ENCODE measurements around the gene ACTR5. TPM values are rescaled to one million over a fixed set of nuclear protein-coding genes. Genes with fewer than 3 reads are reported as not detected.
A peak's percentile ranks its signal among the peaks of the same experiment; 100 is the strongest.

ACTR5 gene
- total and polyA plus RNA-seq, 2 donors (not counting 1 experiment from before 2014, with no cell fraction given) = 4.4 to 5.9 TPM

GRCh38 chr20:38762174-38762573, 13.9 kb downstream of the ACTR5 start:
- H3K9ac ChIP-seq (ENCODE audit: insufficient read depth, low read length) = no peak overlapping the region
- no peak for DNase-seq (ENCODE audit: low read depth in 2 of 2)
- no peak overlapping the region for H2AFZ ChIP-seq (ENCODE audit: low read length)
- H3K4me3 ChIP-seq (replicated peaks in 1 of 4; ENCODE audit: control extremely low read depth in 1 of 4, insufficient read depth in 1 of 4, low read depth in 3 of 4, low read length in 4 of 4) = no peak overlapping the region
- no peaks in the 10 kb centered on the region for H3K27me3 ChIP-seq (ENCODE audit: control insufficient read depth, insufficient read depth, low read length)
- H3K36me3 ChIP-seq (ENCODE audit: control insufficient read depth, insufficient read depth, low read length) = peaks cover 1% of the 10 kb centered on the region
- H4K20me1 ChIP-seq (ENCODE audit: control insufficient read depth, extremely low read depth, insufficient read depth, low read length) = no peaks in the 10 kb centered on the region
- H3K4me2 ChIP-seq (ENCODE audit: extremely low read depth, insufficient read depth, low read length) = no peak overlapping the region
- H3K79me2 ChIP-seq (ENCODE audit: control insufficient read depth, insufficient read depth, low read length) = no peaks in the 10 kb centered on the region
- H3K9me3 ChIP-seq (ENCODE audit: control insufficient read depth, insufficient read depth, low read depth, low read length) = no peaks in the 10 kb centered on the region
- H3K4me1 ChIP-seq (ENCODE audit: control insufficient read depth, extremely low read depth, insufficient read depth, low read length) = no peaks in the 10 kb centered on the region
- no peak overlapping the region for H3K27ac ChIP-seq (ENCODE audit: insufficient read depth, low read length)
- no peak for TF ChIP-seq CTCF (conservative IDR thresholded peaks at IDR 0.05 in 1 of 2, IDR thresholded peaks at IDR 0.05 in 1 of 2; ENCODE audit: low read depth in 1 of 2, low read length in 2 of 2)
- TF ChIP-seq EZH2 (IDR thresholded peaks at IDR 0.05; ENCODE audit: low read length, missing control alignments) = no peak

GRCh38 chr20:38763616-38764015, 15.4 kb downstream of the ACTR5 start:
- Histone ChIP-seq H3K4me2 (ENCODE audit: extremely low read depth, insufficient read depth, low read length) (no peak overlapping the region), H3K4me1 (ENCODE audit: control insufficient read depth, extremely low read depth, insufficient read depth, low read length) (no peaks in the 10 kb centered on the region), H3K4me3 (replicated peaks in 1 of 4; ENCODE audit: control extremely low read depth in 1 of 4, insufficient read depth in 1 of 4, low read depth in 3 of 4, low read length in 4 of 4) (no peak overlapping the region), H3K9ac (ENCODE audit: insufficient read depth, low read length) (no peak overlapping the region), H3K36me3 (ENCODE audit: control insufficient read depth, insufficient read depth, low read length) (peaks cover 4% of the 10 kb centered on the region), H2AFZ (ENCODE audit: low read length) (no peak overlapping the region), H4K20me1 (ENCODE audit: control insufficient read depth, extremely low read depth, insufficient read depth, low read length) (no peaks in the 10 kb centered on the region), H3K27ac (ENCODE audit: insufficient read depth, low read length) (no peak overlapping the region), H3K9me3 (ENCODE audit: control insufficient read depth, insufficient read depth, low read depth, low read length) (no peaks in the 10 kb centered on the region), H3K79me2 (ENCODE audit: control insufficient read depth, insufficient read depth, low read length) (no peaks in the 10 kb centered on the region), H3K27me3 (ENCODE audit: control insufficient read depth, insufficient read depth, low read length) (no peaks in the 10 kb centered on the region)
- TF ChIP-seq CTCF (conservative IDR thresholded peaks at IDR 0.05 in 1 of 2, IDR thresholded peaks at IDR 0.05 in 1 of 2; ENCODE audit: low read depth in 1 of 2, low read length in 2 of 2) = no peak
- no peak for TF ChIP-seq EZH2 (IDR thresholded peaks at IDR 0.05; ENCODE audit: low read length, missing control alignments)
- no peak for DNase-seq (ENCODE audit: low read depth in 2 of 2)

- Histone ChIP-seq H3K79me2 (ENCODE audit: control insufficient read depth, insufficient read depth, low read length) (no peaks in the 10 kb centered on the region), H3K9me3 (ENCODE audit: control insufficient read depth, insufficient read depth, low read depth, low read length) (no peaks in the 10 kb centered on the region), H3K4me3 (replicated peaks in 1 of 4; ENCODE audit: control extremely low read depth in 1 of 4, insufficient read depth in 1 of 4, low read depth in 3 of 4, low read length in 4 of 4) (no peak overlapping the region), H2AFZ (ENCODE audit: low read length) (no peak overlapping the region), H3K4me1 (ENCODE audit: control insufficient read depth, extremely low read depth, insufficient read depth, low read length) (no peaks in the 10 kb centered on the region), H3K4me2 (ENCODE audit: extremely low read depth, insufficient read depth, low read length) (peak overlapping the region; percentile 20), H4K20me1 (ENCODE audit: control insufficient read depth, extremely low read depth, insufficient read depth, low read length) (no peaks in the 10 kb centered on the region), H3K36me3 (ENCODE audit: control insufficient read depth, insufficient read depth, low read length) (peaks cover 4% of the 10 kb centered on the region), H3K27me3 (ENCODE audit: control insufficient read depth, insufficient read depth, low read length) (no peaks in the 10 kb centered on the region), H3K27ac (ENCODE audit: insufficient read depth, low read length) (no peak overlapping the region), H3K9ac (ENCODE audit: insufficient read depth, low read length) (no peak overlapping the region)
- peak; percentile 87 to 89 for DNase-seq (ENCODE audit: low read depth in 2 of 2)
- TF ChIP-seq EZH2 (IDR thresholded peaks at IDR 0.05; ENCODE audit: low read length, missing control alignments) = no peak
- no peak for TF ChIP-seq CTCF (conservative IDR thresholded peaks at IDR 0.05 in 1 of 2, IDR thresholded peaks at IDR 0.05 in 1 of 2; ENCODE audit: low read depth in 1 of 2, low read length in 2 of 2)
Measured at GRCh38 chr20:38764567-38765318, 16.5 kb downstream of the ACTR5 start.

Data from fibroblast of lung (primary cell).